Bone marrow (tissue), 2 donors: Measurements from ENCODE around the gene DNER.

ENCODE experiments used
- DNase-seq, 2 donors: peaks; one replicate each; lab custom pipeline; 2025; lab: John Stamatoyannopoulos, UW

Gene DNER

GRCh38 chr2:229434187-229434586 is 280.2 kb downstream of the DNER start:
- DNase-seq = no peak

- DNase-seq = no peak
Measured at GRCh38 chr2:229433351-229433750, 281.0 kb downstream of the DNER start.

GRCh38 chr2:229431327-229431954 is 282.9 kb downstream of the DNER start:
- no peak for DNase-seq

- no peak for DNase-seq
Measured at GRCh38 chr2:229429589-229429988, 284.8 kb downstream of the DNER start.

GRCh38 chr2:229426464-229426863 is 287.9 kb downstream of the DNER start:
- no peak for DNase-seq

- no peak for DNase-seq
Measured at GRCh38 chr2:229425598-229425997, 288.8 kb downstream of the DNER start.

GRCh38 chr2:229422063-229422462 is 292.3 kb downstream of the DNER start:
- no peak for DNase-seq

- no peak for DNase-seq
Measured at GRCh38 chr2:229419158-229419557, 295.2 kb downstream of the DNER start.

- DNase-seq = no peak
Measured at GRCh38 chr2:229417916-229418315, 296.4 kb downstream of the DNER start.

- DNase-seq = no peak
Measured at GRCh38 chr2:229417176-229417575, 297.2 kb downstream of the DNER start.

- peak; percentile 18 to 29 for DNase-seq
Measured at GRCh38 chr2:229416116-229416694, 298.1 kb downstream of the DNER start.

GRCh38 chr2:229414631-229415030 is 299.7 kb downstream of the DNER start:
- no peak for DNase-seq

- no peak for DNase-seq
Measured at GRCh38 chr2:229412686-229413085, 301.7 kb downstream of the DNER start.

- no peak for DNase-seq
Measured at GRCh38 chr2:229410946-229411345, 303.4 kb downstream of the DNER start.

- DNase-seq = no peak
Measured at GRCh38 chr2:229410264-229410663, 304.1 kb downstream of the DNER start.

GRCh38 chr2:229409751-229410181 is 304.6 kb downstream of the DNER start:
- no peak for DNase-seq

GRCh38 chr2:229408962-229409361 is 305.4 kb downstream of the DNER start:
- DNase-seq = no peak

GRCh38 chr2:229408356-229408755 is 306.0 kb downstream of the DNER start:
- peak in 1 of 2 donors; percentile 11 for DNase-seq

- no peak for DNase-seq
Measured at GRCh38 chr2:229407170-229407569, 307.2 kb downstream of the DNER start.

- DNase-seq = no peak
Measured at GRCh38 chr2:229405796-229406195, 308.6 kb downstream of the DNER start.

GRCh38 chr2:229403296-229403695 is 311.1 kb downstream of the DNER start:
- DNase-seq = no peak

- no peak for DNase-seq
Measured at GRCh38 chr2:229401171-229401865, 313.0 kb downstream of the DNER start.

GRCh38 chr2:229393926-229394325 is 320.4 kb downstream of the DNER start:
- DNase-seq = no peak
